Adipose tissue (tissue), 3 donors: ENCODE measurements around the gene DPM3. TPM values are rescaled to one million over a fixed set of nuclear protein-coding genes. Genes with fewer than 3 reads are reported as not detected.
A peak's percentile ranks its signal among the peaks of the same experiment; 100 is the strongest.
"Not testable (repeated sequence)": the region's sequence is repeated elsewhere in the genome, so short reads cannot be mapped to it uniquely, and the experiment has no call there.

ENCODE experiments used
- H3K27ac ChIP-seq: one replicate; pipeline ENCODE4 v1.5.1; 2013; ENCODE audit warnings: low read depth, low read length
- WGBS, 3 donors: extraction: QIAGEN DNeasy Blood & Tissue Kit; methylation state at CpG; one replicate each; pipeline ENCODE4 v1.1.7; 2013; 5-methylcytosine and 5-hydroxymethylcytosine counted together
- polyA plus RNA-seq, 3 donors: library from polyadenylated mRNA; stranded (reverse); fragments of 200-250 nt; gene quantifications; one replicate each; pipeline ENCODE4 v1.2.3, GENCODE V29; 2013
- donor health status: healthy with polysubstance abuse.
- donor health status: Bipolar disorder and iron deficiency.
- donor health status: healthy.

DPM3 gene
- polyA plus RNA-seq, 3 donors = 177 to 203 (median 201) TPM

- WGBS, 3 donors = 14 to 43% (median 16%) methylated on average over 23 to 27 of the region's 27 CpGs
- H3K27ac ChIP-seq = no peak overlapping the region
These were observed 26.3 kb upstream of the DPM3 start for GRCh38 chr1:155166471-155167165.

- no peak overlapping the region for H3K27ac ChIP-seq
- WGBS, 3 donors = 29 to 56% (median 30%) methylated on average over 8 of the region's 8 CpGs
These were observed 25.7 kb upstream of the DPM3 start for GRCh38 chr1:155166051-155166470.

- not testable (repeated sequence) for H3K27ac ChIP-seq
- WGBS, 3 donors = 91 to 96% (median 93%) methylated on average over 11 of the region's 11 CpGs
These were observed 24.3 kb upstream of the DPM3 start for GRCh38 chr1:155164625-155165024.

DNA sequence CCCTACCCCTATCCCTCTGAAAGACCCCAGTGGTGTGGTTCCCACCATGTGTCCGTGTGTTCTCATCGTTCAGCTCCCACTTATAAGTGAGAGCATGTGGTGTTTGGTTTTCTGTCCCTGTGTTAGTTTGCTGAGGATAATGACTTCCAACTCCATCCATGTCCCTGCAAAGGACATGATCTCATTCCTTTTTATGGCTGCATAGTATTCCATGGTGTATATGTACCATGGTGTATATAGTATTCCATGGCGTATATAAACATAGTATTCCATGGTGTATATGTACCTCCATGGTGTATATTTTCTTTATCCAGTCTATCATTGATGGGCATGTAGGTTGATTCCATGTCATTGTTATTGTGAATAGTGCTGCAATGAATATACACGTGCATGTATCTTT is 23.5 kb upstream of the DPM3 start:
- H3K27ac ChIP-seq = not testable (repeated sequence)
- WGBS, 3 donors = 94 to 96% (median 95%) methylated on average over 4 of the region's 4 CpGs

DNA sequence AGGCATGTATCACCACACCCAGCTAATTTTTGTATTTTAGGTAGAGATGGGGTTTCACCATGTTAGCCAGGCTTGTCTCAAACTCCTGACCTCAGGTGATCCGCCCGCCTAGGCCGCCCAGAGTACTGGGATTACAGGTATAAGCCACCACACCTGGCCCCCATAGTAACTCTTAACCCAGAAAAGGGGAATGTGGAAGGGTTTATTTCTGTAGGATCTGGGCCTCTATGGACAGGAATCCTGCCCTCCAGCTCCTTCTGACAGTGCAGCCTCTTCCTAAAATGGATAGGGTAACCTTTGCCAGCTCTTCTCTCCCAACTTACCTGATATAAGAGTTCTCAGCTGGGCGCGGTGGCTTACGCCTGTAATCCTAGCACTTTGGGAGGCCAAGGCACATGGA is 22.3 kb upstream of the DPM3 start:
- H3K27ac ChIP-seq = not testable (repeated sequence)
- WGBS, 3 donors = 95 to 98% (median 97%) methylated on average over 6 of the region's 6 CpGs

GRCh38 chr1:155160128-155160527 is 19.8 kb upstream of the DPM3 start:
- 67 to 75% (median 68%) methylated on average over 8 of the region's 8 CpGs for WGBS, 3 donors
- H3K27ac ChIP-seq = no peak overlapping the region

- H3K27ac ChIP-seq = no peak overlapping the region
- WGBS, 3 donors = 58 to 85% (median 73%) methylated on average over 1 of the region's 1 CpG
These were observed 18.7 kb upstream of the DPM3 start for GRCh38 chr1:155158991-155159390.

- not testable (repeated sequence) for H3K27ac ChIP-seq
- WGBS, 3 donors = 68 to 77% (median 72%) methylated on average over 3 of the region's 3 CpGs
These were observed 15.8 kb upstream of the DPM3 start for GRCh38 chr1:155155996-155156643.

DNA sequence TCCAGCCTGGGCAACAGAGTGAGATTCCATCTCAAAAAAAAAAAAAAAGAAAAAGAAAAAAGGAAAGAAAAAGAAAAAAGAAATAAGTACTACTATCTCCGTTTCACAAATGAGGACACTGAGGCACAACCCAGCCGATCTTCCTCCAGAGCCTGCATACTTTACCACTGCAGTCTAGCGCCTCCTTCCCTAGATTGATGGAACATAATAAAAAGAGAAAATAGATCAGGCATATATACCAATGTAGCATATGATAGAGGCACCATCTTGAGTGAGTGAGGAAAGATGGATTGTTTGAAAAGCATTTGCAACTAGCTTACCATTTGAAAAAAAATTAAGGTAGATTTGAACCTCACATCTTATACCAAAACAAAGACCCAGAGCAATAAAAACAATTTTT is 5.2 kb upstream of the DPM3 start:
- no peak overlapping the region for H3K27ac ChIP-seq
- whole genome bisulfite sequencing, 3 donors = 67 to 82% (median 81%) methylated on average over 3 of the region's 3 CpGs

DNA sequence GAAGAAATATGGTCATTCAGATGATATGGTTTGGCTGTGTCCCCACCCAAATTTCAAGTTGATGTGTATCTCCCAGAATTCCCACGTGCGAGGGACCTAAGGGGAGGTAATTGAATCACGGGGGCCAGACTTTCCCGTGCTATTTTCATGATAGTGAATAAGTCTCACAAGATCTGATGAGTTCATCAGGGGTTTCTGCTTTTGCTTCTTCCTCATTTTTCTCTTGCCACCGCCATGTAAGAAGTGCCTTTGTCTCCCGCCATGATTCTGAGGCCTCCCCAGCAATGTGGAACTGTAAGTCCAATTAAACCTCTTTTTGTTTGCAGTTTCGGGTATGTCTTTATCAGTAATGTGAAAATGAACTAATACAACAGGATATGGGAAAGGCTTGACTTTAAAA is 1.4 kb upstream of the DPM3 start:
- WGBS, 3 donors = 76 to 92% (median 83%) methylated on average over 7 of the region's 7 CpGs
- H3K27ac ChIP-seq = no peak overlapping the region

DNA sequence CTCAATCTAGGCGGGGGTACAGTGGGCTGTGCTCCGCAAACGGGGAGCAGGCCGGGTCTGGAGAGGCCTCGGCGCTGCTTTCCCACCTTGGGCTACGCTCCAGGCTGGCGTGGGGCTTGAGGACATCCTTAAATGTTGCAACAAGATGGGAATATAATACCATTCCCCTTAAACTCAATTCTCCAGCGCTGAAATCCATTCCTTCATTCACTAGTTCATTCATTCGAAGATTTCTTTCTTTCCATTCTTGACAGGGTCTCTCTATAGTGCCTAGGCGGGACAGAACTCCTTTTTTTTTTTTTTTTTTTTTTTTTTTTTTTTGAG is 261 bp upstream of the DPM3 start:
- H3K27ac ChIP-seq = peak overlapping the region; percentile 7
- 2 to 9% (median 9%) methylated on average over 11 of the region's 11 CpGs for WGBS, 3 donors

GRCh38 chr1:155137154-155137949 is 3.0 kb downstream of the DPM3 start:
- no peak overlapping the region for H3K27ac ChIP-seq
- 74 to 86% (median 86%) methylated on average over 6 of the region's 6 CpGs for WGBS, 3 donors

GRCh38 chr1:155136748-155137147 is 3.6 kb downstream of the DPM3 start:
- 20 to 36% (median 30%) methylated on average over 6 of the region's 6 CpGs for WGBS, 3 donors
- no peak overlapping the region for H3K27ac ChIP-seq

GRCh38 chr1:155135415-155136028 is 4.8 kb downstream of the DPM3 start, which contains the start of gene SLC50A1:
Gene SLC50A1, plus strand, starts transcription at chr1:155135852. Its CDS starts 60 bp downstream, at chr1:155135912.
- 0 to 1% (median 0%) methylated on average over 52 of the region's 52 CpGs for WGBS, 3 donors
- H3K27ac ChIP-seq = peak within 1 kb of the TSS; percentile 90

- H3K27ac ChIP-seq = peak overlapping the region; percentile 90
- 6 to 9% (median 9%) methylated on average over 18 of the region's 18 CpGs for WGBS, 3 donors
These were observed 5.4 kb downstream of the DPM3 start for GRCh38 chr1:155134880-155135414.

GRCh38 chr1:155134322-155134721 is 6.0 kb downstream of the DPM3 start:
- WGBS, 3 donors = 44 to 66% (median 55%) methylated on average over 1 of the region's 1 CpG
- H3K27ac ChIP-seq = no peak overlapping the region

- no peak overlapping the region for H3K27ac ChIP-seq
- WGBS, 3 donors = 52 to 78% (median 74%) methylated on average over 7 of the region's 7 CpGs
These were observed 6.5 kb downstream of the DPM3 start for GRCh38 chr1:155133799-155134281.

- no peak overlapping the region for H3K27ac ChIP-seq
- 51 to 72% (median 57%) methylated on average over 2 of the region's 2 CpGs for WGBS, 3 donors
These were observed 8.5 kb downstream of the DPM3 start for GRCh38 chr1:155131856-155132255.
